ENCODE results near the gene KIAA1755. TPM values are rescaled to one million over a fixed set of nuclear protein-coding genes. Genes with fewer than 3 reads are reported as not detected.

KIAA1755 gene
- total RNA-seq, 1 experiment from 2014 or later, result 0.22 TPM

GRCh38 chr20:38161412-38161774 is 99.1 kb downstream of the KIAA1755 start:
- Histone ChIP-seq H3K27me3 (ENCODE audit: insufficient read depth, low read depth) (no peaks in the 10 kb centered on the region), H3K4me3 (no peak overlapping the region), H3K9me2 (ENCODE audit: insufficient read depth) (no peaks in the 10 kb centered on the region), H4K20me1 (ENCODE audit: insufficient read depth) (peaks cover 44% of the 10 kb centered on the region), H3F3A (ENCODE audit: insufficient read depth, low read depth) (peaks cover 60% of the 10 kb centered on the region), H3K79me2 (ENCODE audit: low read depth) (peaks cover 82% of the 10 kb centered on the region), H3K36me3 (ENCODE audit: low read depth) (peaks cover 69% of the 10 kb centered on the region), H2AFZ (no peak overlapping the region), H3K4me1 (replicated peaks; ENCODE audit: insufficient read depth) (peaks cover 45% of the 10 kb centered on the region), H3K4me2 (peak overlapping the region; percentile 98; the same call in 1 of the 2 replicates), H3K27ac (0 out of 2 replicates have a peak overlapping the region, but pooled peaks have one; percentile 17), H3K9me3 (ENCODE audit: insufficient read depth, low read depth) (no peaks in the 10 kb centered on the region)
- TF ChIP-seq CTCF (conservative IDR thresholded peaks at IDR 0.05) (no peak), EZH2 (IDR thresholded peaks at IDR 0.05; ENCODE audit: low read depth) (no peak)
- POLR2A ChIA-PET (ENCODE audit: unreplicated experiment), result interaction anchor here (0.7 kb wide), 2 partner anchors 23 to 52 kb away, joined by 3 read pairs; no protein-coding TSS in a partner anchor
- intact Hi-C loops (cut with micrococcal nuclease; ENCODE audit: unreplicated experiment), result loop anchor here (10.0 kb wide), 2 partner anchors 257 to 597 kb away; partner anchors contain the start of gene VSTM2L
- DNase-seq, result no peak
- BruUV-seq (replicated peaks), result no TSS peak
- CTCF ChIA-PET, result no interaction called here

Other genes starting within 250 kb of the KIAA1755 start
- gene TTI1, start 227.3 kb downstream of the KIAA1755 start, total RNA-seq (2021), result 29.1 and 34.2 TPM in 2 replicates
- 55.1 and 60.1 TPM in 2 replicates for gene RPRD1B, start 227.0 kb downstream of the KIAA1755 start, total RNA-seq (2021)
- 286 and 333 TPM in 2 replicates for gene TGM2, start 95.5 kb downstream of the KIAA1755 start, total RNA-seq (2021)
- gene BPI, start 43.4 kb upstream of the KIAA1755 start, total RNA-seq (2021), result not detected in 2 replicates
- gene LBP, start 85.7 kb upstream of the KIAA1755 start, total RNA-seq (2021), result not detected in 2 replicates
- gene SNHG17, start 174.6 kb upstream of the KIAA1755 start, total RNA-seq (2021), result 41.5 and 58.9 TPM in 2 replicates
- 35.2 and 40.2 TPM in 2 replicates for gene RALGAPB, start 212.1 kb upstream of the KIAA1755 start, total RNA-seq (2021)

All from PC-9 (cell line).